Mesenchymal stem cell (in vitro differentiated cells and primary cell): Measurements from ENCODE around the gene RAD51B.

ENCODE experiments used
- DNase-seq: peaks from one replicate; pipeline ENCODE4 v3.0.0-alpha.2; 2013
- H2AFZ ChIP-seq: one replicate; pipeline ENCODE4 v1.6.1; 2013; ENCODE audit warnings: low read depth, mild to moderate bottlenecking, control low read depth, inconsistent platforms, low read length, moderate library complexity
- H2AK5ac ChIP-seq: 2 replicates; pipeline ENCODE4 v1.6.1; 2013; ENCODE audit warnings: low read length, moderate library complexity, mild to moderate bottlenecking, inconsistent platforms; ENCODE audit not compliant: severe bottlenecking
- H2BK120ac ChIP-seq: one replicate; pipeline ENCODE4 v1.6.1; 2013; ENCODE audit warnings: low read depth, mild to moderate bottlenecking, inconsistent platforms, low read length, moderate library complexity
- H2BK12ac ChIP-seq, 2 experiments: one replicate each; pipeline ENCODE4 v1.6.1; 2013; ENCODE audit warnings: inconsistent platforms in 2 of 2, low read length in 2 of 2, mild to moderate bottlenecking in 2 of 2, moderate library complexity in 2 of 2, control low read depth in 1 of 2
- H2BK15ac ChIP-seq: one replicate; pipeline ENCODE4 v1.6.1; 2013; ENCODE audit warnings: mild to moderate bottlenecking, low read depth, inconsistent platforms; ENCODE audit not compliant: poor library complexity, severe bottlenecking
- H2BK5ac ChIP-seq: 2 replicates; pipeline ENCODE4 v1.6.1; 2013; ENCODE audit warnings: low read depth, mild to moderate bottlenecking, low read length, control low read depth, inconsistent platforms; ENCODE audit not compliant: poor library complexity, severe bottlenecking
- H3K14ac ChIP-seq, 2 experiments: one replicate each; pipeline ENCODE4 v1.6.1; 2013; ENCODE audit warnings: inconsistent platforms in 2 of 2, low read length in 2 of 2, control low read depth in 1 of 2, mild to moderate bottlenecking in 1 of 2, moderate library complexity in 1 of 2
- H3K18ac ChIP-seq, 2 experiments: one replicate each; pipeline ENCODE4 v1.6.1; 2013; ENCODE audit warnings: inconsistent platforms in 2 of 2, low read length in 2 of 2, control low read depth in 1 of 2, low read depth in 1 of 2, mild to moderate bottlenecking in 1 of 2
- H3K23ac ChIP-seq, 2 experiments: one replicate each; pipeline ENCODE4 v1.6.1; 2013; ENCODE audit warnings: inconsistent platforms in 2 of 2, low read length in 2 of 2, mild to moderate bottlenecking in 2 of 2, moderate library complexity in 2 of 2, control low read depth in 1 of 2
- H3K27ac ChIP-seq: 2 replicates; pipeline ENCODE4 v1.5.1; 2013; ENCODE audit warnings: mild to moderate bottlenecking, moderate library complexity, low read length, control low read depth, inconsistent platforms; ENCODE audit not compliant: poor library complexity, severe bottlenecking
- H3K27me3 ChIP-seq, 2 experiments: 2 replicates each; pipeline versions ENCODE4 v1.6.1 to v1.7.0; 2013; ENCODE audit warnings: low read length in 2 of 2, mild to moderate bottlenecking in 2 of 2, moderate library complexity in 2 of 2, control low read depth in 1 of 2, inconsistent platforms in 1 of 2; ENCODE audit not compliant: control insufficient read depth in 1 of 2, insufficient read depth in 1 of 2
- H3K36me3 ChIP-seq, 2 experiments: 2 replicates each; pipeline versions ENCODE4 v1.6.1 to v1.7.0; 2013; ENCODE audit warnings: low read length in 2 of 2, control low read depth in 1 of 2, inconsistent platforms in 1 of 2, low read depth in 1 of 2, mild to moderate bottlenecking in 1 of 2; ENCODE audit not compliant: insufficient read depth in 2 of 2, control insufficient read depth in 1 of 2
- H3K4ac ChIP-seq, 2 experiments: one replicate each; pipeline ENCODE4 v1.6.1; 2013; ENCODE audit warnings: inconsistent platforms in 2 of 2, low read length in 2 of 2, mild to moderate bottlenecking in 2 of 2, moderate library complexity in 2 of 2, control low read depth in 1 of 2, low read depth in 1 of 2
- H3K4me1 ChIP-seq: 2 replicates; pipeline ENCODE4 v1.6.1; 2013; ENCODE audit warnings: low read depth, low read length, control low read depth; ENCODE audit not compliant: control insufficient read depth, insufficient read depth
- H3K4me2 ChIP-seq: 2 replicates; pipeline ENCODE4 v1.6.1; 2013; ENCODE audit warnings: low read length, mild to moderate bottlenecking, inconsistent platforms; ENCODE audit not compliant: poor library complexity, severe bottlenecking
- H3K4me3 ChIP-seq, 2 experiments: 2 replicates each; pipeline versions ENCODE4 v1.5.1 to v1.7.0; 2013; ENCODE audit warnings: low read length in 2 of 2, mild to moderate bottlenecking in 2 of 2, control low read depth in 1 of 2, low read depth in 1 of 2; ENCODE audit not compliant: insufficient read depth in 1 of 2
- H3K79me1 ChIP-seq: replicated peaks from 2 replicates; pipeline ENCODE4 v1.6.1; 2013; ENCODE audit warnings: mild to moderate bottlenecking, control low read depth, low read length, inconsistent platforms; ENCODE audit not compliant: poor library complexity, severe bottlenecking
- H3K9ac ChIP-seq: 2 replicates; pipeline ENCODE4 v1.7.0; 2013; ENCODE audit warnings: mild to moderate bottlenecking, low read length, moderate library complexity
- H3K9me3 ChIP-seq: 2 replicates; pipeline ENCODE4 v1.7.0; 2013; ENCODE audit warnings: mild to moderate bottlenecking, low read length; ENCODE audit not compliant: control insufficient read depth
- H4K8ac ChIP-seq: one replicate; pipeline ENCODE4 v1.6.1; 2013; ENCODE audit warnings: inconsistent platforms, mild to moderate bottlenecking, low read length, moderate library complexity
- H4K91ac ChIP-seq: one replicate; pipeline ENCODE4 v1.6.1; 2013; ENCODE audit warnings: mild to moderate bottlenecking, low read length, inconsistent platforms
- WGBS: methylation state at CpG from one replicate; pipeline ENCODE4 v1.1.7; 2013; ENCODE audit warnings: mixed read lengths; 5-methylcytosine and 5-hydroxymethylcytosine counted together

RAD51B gene

GRCh38 chr14:68210729-68211299 lies 391.2 kb downstream of the RAD51B start:
- Histone ChIP-seq H3K27ac (peak overlapping the region; percentile 85), H2AK5ac (peak overlapping the region; percentile 38), H4K91ac (no peak overlapping the region), H3K4me3 (peak overlapping the region in 1 of 2 experiments; percentile 55), H2AFZ (no peak overlapping the region), H2BK120ac (no peak overlapping the region), H2BK12ac (peak overlapping the region; percentile 18 to 47), H3K23ac (no peak overlapping the region), H3K4ac (no peak overlapping the region), H3K27me3 (no peaks in the 10 kb centered on the region), H3K4me1 (peaks cover 3% of the 10 kb centered on the region), H3K14ac (no peak overlapping the region), H2BK5ac (peak overlapping the region; percentile 24), H3K4me2 (no peak overlapping the region), H3K9ac (peak overlapping the region; percentile 58), H3K9me3 (no peaks in the 10 kb centered on the region), H3K36me3 (no peaks in the 10 kb centered on the region), H3K79me1 (no peaks in the 10 kb centered on the region), H3K18ac (peak overlapping the region; percentile 14 to 21), H4K8ac (peak overlapping the region; percentile 49), H2BK15ac (no peak overlapping the region)
- WGBS, result 5% methylated on average over 5 of the region's 5 CpGs
- peak; percentile 97 for DNase-seq

GRCh38 chr14:68211421-68211820 lies 391.8 kb downstream of the RAD51B start:
- Histone ChIP-seq H3K27ac (peak overlapping the region; percentile 85), H3K4me3 (no peak overlapping the region), H3K4me1 (peaks cover 3% of the 10 kb centered on the region), H2BK120ac (no peak overlapping the region), H2AK5ac (no peak overlapping the region), H2BK5ac (peak overlapping the region; percentile 24), H3K14ac (no peak overlapping the region), H3K18ac (peak overlapping the region in 1 of 2 experiments; percentile 4), H3K79me1 (no peaks in the 10 kb centered on the region), H3K9me3 (no peaks in the 10 kb centered on the region), H3K4ac (no peak overlapping the region), H3K23ac (no peak overlapping the region), H2BK15ac (no peak overlapping the region), H4K91ac (no peak overlapping the region), H3K36me3 (no peaks in the 10 kb centered on the region), H4K8ac (no peak overlapping the region), H2AFZ (no peak overlapping the region), H3K4me2 (no peak overlapping the region), H3K9ac (peak overlapping the region; percentile 58), H2BK12ac (peak overlapping the region; percentile 13 to 60), H3K27me3 (no peaks in the 10 kb centered on the region)
- peak; percentile 49 for DNase-seq
- 100% methylated on average over 2 of the region's 2 CpGs for WGBS

- DNase-seq, result no peak
- Histone ChIP-seq H3K36me3 (no peaks in the 10 kb centered on the region), H3K18ac (no peak overlapping the region), H3K9ac (no peak overlapping the region), H3K4ac (peak overlapping the region; percentile 24 to 40), H3K23ac (no peak overlapping the region), H2BK5ac (no peak overlapping the region), H4K8ac (peak overlapping the region; percentile 75), H3K27ac (peak overlapping the region; percentile 85), H3K9me3 (no peaks in the 10 kb centered on the region), H3K4me2 (no peak overlapping the region), H2AK5ac (peak overlapping the region; percentile 74), H3K4me3 (no peak overlapping the region), H3K27me3 (no peaks in the 10 kb centered on the region), H3K79me1 (no peaks in the 10 kb centered on the region), H2BK12ac (peak overlapping the region in 1 of 2 experiments; percentile 75), H2AFZ (no peak overlapping the region), H3K4me1 (peaks cover 3% of the 10 kb centered on the region), H4K91ac (peak overlapping the region; percentile 78), H2BK15ac (no peak overlapping the region), H3K14ac (no peak overlapping the region), H2BK120ac (no peak overlapping the region)
- 74% methylated on average over 2 of the region's 2 CpGs for WGBS
Measured at GRCh38 chr14:68211886-68212285, 392.3 kb downstream of the RAD51B start.

GRCh38 chr14:68212361-68212760 lies 392.8 kb downstream of the RAD51B start:
- no peak overlapping the region for H2BK15ac ChIP-seq
- no peak overlapping the region for H2AFZ ChIP-seq
- no peak overlapping the region for H2BK120ac ChIP-seq
- peak overlapping the region; percentile 28 for H4K91ac ChIP-seq
- H3K27ac ChIP-seq, result no peak overlapping the region
- H3K4me1 ChIP-seq, result peaks cover 3% of the 10 kb centered on the region
- H3K36me3 ChIP-seq, result no peaks in the 10 kb centered on the region
- peak overlapping the region; percentile 86 to 91 for H2BK12ac ChIP-seq
- H3K4me3 ChIP-seq, result no peak overlapping the region
- no peaks in the 10 kb centered on the region for H3K27me3 ChIP-seq
- H3K18ac ChIP-seq, result peak overlapping the region in 1 of 2 experiments; percentile 86
- no peak overlapping the region for H3K9ac ChIP-seq
- H3K14ac ChIP-seq, result no peak overlapping the region
- no peak overlapping the region for H4K8ac ChIP-seq
- no peak for DNase-seq
- no peak overlapping the region for H3K4me2 ChIP-seq
- H2AK5ac ChIP-seq, result peak overlapping the region; percentile 74
- peak overlapping the region in 1 of 2 experiments; percentile 40 for H3K4ac ChIP-seq
- no peaks in the 10 kb centered on the region for H3K79me1 ChIP-seq
- H3K23ac ChIP-seq, result no peak overlapping the region
- H2BK5ac ChIP-seq, result no peak overlapping the region
- H3K9me3 ChIP-seq, result no peaks in the 10 kb centered on the region
